Stimulated activated CD8-positive, alpha-beta memory T cell treated with anti-CD3 and anti-CD28 coated beads, Interleukin-15, amount 100 ng/mL, for 24 hours (primary cell): ENCODE measurements around the gene RYK.
"Not testable (repeated sequence)": the region's sequence is repeated elsewhere in the genome, so short reads cannot be mapped to it uniquely, and the experiment has no call there.

Experiments
- DNase-seq: peaks from one replicate; pipeline ENCODE4 v3.0.0-alpha.2; 2020; ENCODE audit warnings: low read depth

RYK gene

GRCh38 chr3:134216191-134216764, 34.4 kb downstream of the RYK start:
- no peak for DNase-seq

DNA sequence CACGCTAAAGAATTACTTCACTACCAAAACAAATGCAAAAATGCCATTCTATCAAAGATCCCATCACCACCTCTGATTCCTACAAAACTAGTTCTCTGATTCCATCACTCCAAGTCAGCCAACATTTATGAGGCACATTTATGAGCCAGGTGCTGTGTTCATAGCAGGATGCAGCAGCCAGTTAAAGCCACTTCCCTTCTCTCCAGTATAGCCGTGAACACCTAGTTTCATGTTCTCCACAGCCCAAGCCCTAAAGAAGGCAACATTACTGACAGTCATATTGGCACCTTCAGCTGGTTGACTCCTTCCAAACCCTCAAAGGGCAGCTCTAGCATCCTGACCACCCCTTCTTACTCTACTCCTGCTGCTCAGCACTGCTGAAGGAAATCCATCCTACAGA, 36.4 kb downstream of the RYK start:
- DNase-seq: no peak

DNA sequence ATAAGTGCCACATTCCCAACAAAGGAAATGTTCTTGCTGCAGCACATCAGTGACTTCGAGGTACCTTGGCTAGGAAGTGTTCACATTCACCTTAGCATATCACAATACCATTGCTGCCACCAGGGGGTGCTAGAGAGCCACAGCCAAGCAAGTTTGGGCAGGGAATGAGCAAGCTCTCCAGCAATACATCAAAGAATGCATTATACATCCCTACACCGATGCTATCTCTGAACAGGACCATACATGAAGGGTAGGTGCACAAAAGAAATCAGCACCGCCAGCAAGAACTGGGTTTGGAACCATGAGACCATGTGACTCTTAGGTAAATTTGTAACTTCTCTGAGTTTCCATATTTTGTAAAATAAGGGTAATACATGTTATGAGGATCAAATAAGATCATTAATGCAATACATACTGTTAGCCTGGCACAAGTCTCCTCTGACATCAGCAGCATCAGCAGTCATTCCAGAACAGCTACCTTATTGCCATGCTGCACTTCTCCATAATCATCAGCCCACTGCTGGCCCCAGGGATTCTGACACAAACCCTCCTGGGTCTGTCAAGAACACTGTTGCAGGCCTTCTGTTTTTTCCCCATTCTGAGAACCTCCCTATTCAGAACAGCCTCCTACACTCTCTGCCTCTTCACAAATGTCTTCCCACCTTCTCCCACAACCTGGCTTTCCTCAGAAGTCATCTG, 37.5 kb downstream of the RYK start:
- peak; percentile 84 for DNase-seq

- DNase-seq: no peak
Measured at GRCh38 chr3:134211797-134212196, 38.9 kb downstream of the RYK start.

DNA sequence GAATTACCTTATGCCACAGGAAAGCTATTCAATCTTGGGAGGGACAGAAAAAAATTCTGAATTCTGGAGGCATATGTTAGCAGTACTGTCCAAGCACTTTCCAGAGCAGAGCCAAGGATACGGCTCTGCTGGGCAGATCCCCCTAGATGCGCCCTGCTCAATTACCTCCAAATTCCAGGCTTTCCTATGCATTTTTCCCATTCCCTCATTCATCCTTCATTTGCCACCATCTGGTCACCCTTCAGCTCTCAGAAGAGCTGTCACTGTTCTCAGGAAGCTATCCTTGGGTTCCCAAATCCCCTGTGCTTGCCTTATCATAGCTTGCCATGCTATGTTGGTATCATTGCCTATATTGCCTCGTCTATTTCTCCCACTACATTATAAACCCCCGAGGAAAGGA, 45.2 kb downstream of the RYK start:
- no peak for DNase-seq

DNA sequence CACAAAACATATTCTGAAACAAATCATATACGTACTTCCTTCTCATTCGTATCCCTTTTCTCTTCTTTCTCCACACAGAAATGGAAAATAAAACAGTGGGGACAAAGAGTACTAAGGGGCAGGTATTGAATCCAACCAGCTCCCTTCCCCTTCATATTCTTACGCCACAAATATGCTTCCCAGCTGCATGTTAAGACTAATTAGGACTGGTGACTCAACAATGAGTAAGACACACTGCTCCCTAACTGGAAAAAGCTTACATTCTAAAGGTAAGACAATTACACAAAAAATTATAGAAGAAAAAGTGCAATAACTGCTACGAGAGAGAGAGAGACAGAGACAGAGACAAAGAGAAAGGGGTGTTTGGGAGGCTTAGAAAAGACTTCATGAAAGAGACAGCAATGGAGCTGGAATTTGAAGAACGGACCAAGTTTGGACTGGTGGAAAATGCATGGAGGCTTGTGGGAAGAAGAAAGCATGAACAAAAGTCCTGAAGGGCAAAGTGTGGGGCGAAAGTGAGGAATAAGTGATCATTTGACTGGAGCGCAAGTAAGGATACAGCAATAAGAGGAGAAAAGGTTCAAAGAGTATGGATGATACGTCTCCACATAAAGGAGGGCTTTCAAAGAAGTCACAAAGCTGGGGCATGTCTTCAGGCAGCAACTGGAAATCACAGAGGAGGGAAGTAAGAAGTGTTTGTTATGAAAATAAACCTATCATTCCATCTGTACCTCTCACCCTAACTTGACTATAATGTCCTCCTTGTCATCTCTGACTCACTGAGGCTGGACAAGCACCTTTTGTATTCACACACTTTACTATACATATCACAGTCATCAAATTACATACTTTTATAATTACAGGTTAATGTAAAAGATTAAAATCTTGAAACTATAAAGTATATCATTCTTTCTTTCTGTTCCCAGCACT, 49.2 kb downstream of the RYK start:
- DNase-seq: no peak

DNA sequence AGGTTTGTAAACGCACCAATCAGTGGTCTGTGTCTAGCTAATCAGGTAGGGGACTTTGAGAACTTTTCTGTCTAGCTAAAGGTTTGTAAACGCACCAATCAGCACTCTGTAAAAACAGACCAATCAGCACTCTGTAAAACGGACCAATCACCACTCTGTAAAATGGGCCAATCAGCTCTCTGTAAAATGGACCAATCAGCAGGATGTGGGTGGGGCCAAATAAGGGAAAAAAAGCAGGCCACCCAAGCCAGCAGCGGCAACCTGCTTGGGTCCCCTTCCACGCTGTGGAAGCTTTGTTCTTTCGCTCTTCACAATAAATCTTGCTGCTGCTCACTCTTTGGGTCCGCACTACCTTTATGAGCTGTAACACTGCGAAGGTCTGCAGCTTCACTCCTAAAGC, 50.8 kb downstream of the RYK start:
- not testable (repeated sequence) for DNase-seq

DNA sequence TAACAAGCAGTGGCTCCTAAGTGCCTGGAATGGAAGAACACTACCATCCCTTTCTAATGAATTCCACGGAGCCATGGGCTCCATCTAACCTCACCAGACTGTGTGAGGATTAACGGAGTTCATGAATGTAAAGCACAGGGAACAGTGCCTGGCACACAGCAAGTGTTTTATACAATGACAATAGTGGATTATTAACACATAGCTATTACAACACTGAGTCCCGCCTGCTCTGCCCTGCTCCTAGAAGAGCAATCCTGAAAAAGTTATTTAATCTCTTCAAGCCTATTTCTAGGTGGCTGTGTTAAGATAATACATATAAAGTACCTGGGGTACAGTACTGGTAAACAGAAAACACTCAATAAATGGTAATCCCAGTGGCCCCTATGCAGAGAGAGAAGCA, 51.4 kb downstream of the RYK start:
- no peak for DNase-seq

- no peak for DNase-seq
Measured at GRCh38 chr3:134198414-134198813, 52.2 kb downstream of the RYK start.

DNA sequence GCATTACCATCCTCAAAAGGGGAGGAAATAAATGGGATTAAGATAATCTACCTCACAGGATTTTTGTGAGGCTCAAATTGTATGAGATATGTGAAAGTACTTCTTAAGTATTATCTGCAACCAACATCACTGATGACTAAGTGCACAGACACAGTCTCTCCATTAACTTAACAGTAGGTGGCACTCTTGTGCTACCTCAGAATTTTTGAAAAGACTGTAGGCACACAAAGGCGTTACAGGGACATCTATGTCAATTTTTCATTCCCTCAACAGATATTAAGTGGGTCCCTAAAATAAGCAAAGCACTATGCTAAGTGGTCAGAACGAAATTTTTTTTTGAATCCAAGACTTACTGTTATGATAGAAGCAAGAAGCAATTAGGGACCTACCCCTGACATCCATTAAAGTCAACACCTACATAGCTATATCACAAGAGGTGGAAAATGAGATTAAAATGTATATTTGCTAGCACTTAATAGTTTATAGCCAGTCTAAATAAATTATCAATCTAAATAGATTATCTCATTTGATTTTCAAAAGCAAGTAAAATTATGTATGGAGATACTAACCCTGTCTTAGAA, 52.9 kb downstream of the RYK start:
- DNase-seq: no peak

DNA sequence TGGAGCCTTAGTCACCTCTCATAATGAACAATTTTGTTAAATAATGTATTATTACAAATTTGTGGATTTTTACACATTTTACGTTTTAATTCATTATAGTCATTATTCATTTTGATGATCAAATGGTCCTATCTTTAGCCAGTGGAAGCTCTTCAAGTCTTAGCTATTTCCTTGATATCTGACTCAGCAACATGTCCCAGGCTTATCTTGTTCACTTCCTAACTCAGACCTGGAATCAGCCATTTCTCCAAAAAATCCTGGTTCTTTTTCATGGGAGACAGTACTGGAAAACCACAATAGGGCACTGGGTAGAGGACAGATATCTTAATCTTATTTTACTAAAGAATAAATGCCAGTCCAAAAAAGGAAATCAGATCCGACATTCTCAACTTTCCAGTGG, 56.4 kb downstream of the RYK start:
- DNase-seq: no peak

- DNase-seq: no peak
Measured at GRCh38 chr3:134190250-134190649, 60.4 kb downstream of the RYK start.

DNA sequence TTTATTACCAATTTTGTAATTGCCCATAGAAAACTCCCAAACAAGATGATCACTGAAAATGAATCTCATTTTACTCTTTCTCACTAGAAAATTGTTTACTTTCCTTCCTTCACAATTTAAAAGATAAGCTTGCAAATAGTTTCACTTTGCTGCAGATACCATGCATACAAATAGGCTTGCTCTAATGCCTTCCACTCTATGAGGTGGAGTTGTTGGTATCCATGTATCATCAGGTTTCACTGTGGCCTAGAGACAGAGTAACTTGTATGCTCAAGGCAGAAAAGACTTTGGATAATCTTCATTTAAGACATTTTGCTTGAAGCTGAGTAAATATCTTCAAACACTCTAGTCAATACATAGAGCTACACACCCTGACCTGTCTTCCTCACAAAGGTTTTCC, 60.8 kb downstream of the RYK start:
- no peak for DNase-seq

- DNase-seq: no peak
Measured at GRCh38 chr3:134186391-134186790, 64.3 kb downstream of the RYK start.

GRCh38 chr3:134180761-134181160, 69.9 kb downstream of the RYK start:
- DNase-seq: no peak

DNA sequence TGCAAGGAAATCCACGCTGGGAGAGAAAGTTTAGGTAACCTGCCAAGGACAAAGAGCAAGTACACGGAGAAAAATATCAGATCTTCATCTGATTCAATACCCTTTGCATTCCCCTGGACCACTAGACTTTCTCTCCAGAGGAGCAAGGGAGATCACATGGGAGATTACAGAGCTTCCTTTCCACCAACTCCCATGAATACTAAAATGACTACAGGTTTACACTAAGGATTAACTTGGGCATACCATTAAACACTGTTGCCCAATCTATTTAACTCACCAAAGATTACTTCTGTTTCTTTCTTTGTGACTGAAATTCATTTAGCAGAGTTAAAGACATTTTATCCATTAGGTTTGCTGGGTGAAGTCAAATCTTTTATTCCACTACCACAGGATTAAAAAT, 71.2 kb downstream of the RYK start:
- no peak for DNase-seq

DNA sequence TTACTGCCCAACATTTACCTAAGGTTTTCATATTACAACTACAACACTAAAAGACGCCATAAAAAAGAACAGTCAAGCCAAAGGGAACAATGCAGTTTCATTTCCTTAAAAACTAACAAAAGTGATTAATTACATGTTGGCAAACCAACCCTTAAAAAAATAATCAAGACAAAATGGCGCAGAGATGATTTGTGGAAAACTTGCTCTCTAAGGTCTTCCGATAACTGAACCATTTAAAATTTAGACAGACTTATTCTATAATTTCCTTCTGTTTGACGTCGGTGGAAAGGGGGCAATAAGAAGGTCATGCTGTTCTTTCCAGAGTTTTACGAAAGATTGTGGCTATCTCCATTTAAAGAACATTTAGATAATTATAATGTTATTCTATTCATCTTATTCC, 87.6 kb downstream of the RYK start:
- no peak for DNase-seq

GRCh38 chr3:134161898-134162615, 88.6 kb downstream of the RYK start:
- no peak for DNase-seq

GRCh38 chr3:134155446-134155845, 95.2 kb downstream of the RYK start:
- DNase-seq: no peak

DNA sequence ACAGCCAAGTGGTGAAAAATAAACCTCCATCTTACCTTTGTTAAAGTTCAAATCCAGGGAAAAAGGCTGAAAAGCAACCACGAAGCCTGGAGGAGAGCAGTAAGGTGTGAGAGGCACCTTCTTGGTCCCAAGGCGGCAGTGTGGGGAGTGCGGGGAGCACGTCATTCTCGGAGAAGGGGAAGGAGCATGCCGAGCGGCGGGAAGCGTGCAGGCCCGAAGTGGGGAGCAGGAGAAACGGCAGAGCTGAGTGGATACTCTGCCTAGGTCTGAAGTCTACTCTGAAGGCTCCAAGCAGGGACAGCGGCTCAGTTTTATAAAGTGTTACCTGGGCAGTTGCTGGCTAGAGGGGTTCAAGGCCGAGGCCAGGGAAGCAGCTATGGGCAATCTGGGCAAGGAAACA, 96.9 kb downstream of the RYK start:
- DNase-seq: no peak

- DNase-seq: no peak
Measured at GRCh38 chr3:134150476-134150875, 100.2 kb downstream of the RYK start.

DNA sequence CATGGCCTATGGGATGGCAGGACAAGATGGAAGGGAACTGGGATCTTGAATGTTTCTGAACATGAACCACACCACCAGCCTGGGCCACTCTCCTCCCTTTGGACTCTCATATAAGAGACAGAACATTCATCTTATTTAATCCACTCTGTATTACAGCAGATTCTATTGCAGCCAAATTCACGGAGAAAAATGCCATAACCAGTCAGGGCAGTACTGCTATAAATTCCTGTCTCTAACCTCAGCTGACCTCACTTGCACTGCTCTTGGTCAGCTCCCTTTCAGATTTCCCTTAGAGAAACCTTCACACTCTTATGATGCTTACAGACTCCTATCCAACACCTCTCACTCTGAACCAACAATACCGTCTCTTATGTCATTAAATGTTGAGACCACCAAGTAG, 101.4 kb downstream of the RYK start:
- DNase-seq: no peak
